T47D (cell line): ENCODE measurements around the gene MAD1L1.

Experiments used
- DNase-seq, 2 experiments: peaks; one replicate each; pipeline versions ENCODE4 v3.0.0 to v3.0.0-alpha.2; 2011 to 2012; ENCODE audit warnings: low read depth in 1 of 2, low spot score in 1 of 2
- JUND ChIP-seq: IDR thresholded peaks from 2 replicates; pipeline ENCODE4 v1.6.1; 2012; ENCODE audit warnings: low read depth
- in situ Hi-C: cut with HindIII; loops from 2 replicates; pipeline ENCODE4 v1.10.0; 2016; ENCODE audit warnings: low sequenced_read_pairs, low pct_unique_long_range_greater_than_20kb

Gene MAD1L1

DNA sequence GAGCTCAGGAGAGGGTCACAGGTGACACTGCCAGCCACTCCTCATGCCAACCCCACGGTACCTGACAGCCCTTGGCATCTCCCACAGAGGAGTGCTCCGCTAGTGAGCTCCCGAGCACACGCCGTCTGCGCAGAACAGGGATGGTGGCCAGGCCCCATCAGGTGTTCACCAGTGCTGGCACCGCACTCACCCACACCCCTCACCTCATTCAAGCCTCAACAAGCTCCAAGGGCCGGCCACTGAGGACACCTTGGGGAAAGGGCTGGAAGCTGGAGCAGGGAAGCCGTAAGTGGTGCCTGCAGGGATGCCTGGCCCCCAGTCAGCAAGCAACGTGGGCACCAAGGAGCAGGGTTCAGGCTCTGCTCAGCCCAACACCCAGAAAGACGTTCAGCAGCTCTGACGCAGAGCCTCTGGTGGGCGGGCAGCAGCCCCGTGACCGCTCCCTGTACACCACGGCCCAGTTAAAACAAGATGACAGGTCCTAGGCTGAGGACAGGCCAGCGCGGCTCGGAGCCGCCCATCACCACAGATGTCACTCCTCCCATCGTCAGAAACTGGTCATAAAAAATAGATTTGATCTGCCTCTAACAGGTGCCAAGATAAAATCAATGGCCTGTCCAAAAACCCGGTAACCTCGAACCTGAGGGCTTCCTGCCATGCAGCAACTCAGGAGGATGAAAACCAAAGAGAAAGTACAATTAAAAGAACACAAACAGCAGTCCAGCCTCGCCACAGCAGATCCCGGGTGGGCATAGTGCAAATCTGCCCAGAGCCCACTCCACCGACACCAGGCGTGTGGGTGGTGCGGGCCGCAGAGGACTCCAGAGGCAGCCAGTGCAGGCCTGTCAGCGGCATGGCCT is 275.9 kb downstream of the MAD1L1 start:
- no peak for TF ChIP-seq JUND
- no peak for DNase-seq
- in situ Hi-C loops: no loop called here

DNA sequence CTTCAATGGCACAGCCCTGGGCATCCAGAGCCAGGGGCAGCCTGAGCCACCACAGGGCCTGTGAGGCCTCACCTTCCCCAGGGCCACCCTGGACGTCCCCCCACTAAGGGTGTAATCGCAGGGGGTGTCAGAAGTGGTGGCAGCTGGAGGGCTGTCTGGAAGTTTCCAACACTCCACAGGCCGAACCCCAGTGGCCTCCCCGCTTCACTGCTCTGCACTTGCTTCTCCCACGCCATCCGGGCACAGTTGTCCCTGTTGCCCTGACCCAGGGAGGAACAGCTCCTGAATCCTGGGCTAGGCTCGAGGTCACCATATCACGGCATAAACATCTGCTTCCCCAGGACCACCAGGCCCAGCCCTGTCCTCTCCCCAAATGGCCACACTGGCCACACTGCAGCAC is 276.6 kb downstream of the MAD1L1 start:
- DNase-seq: no peak
- in situ Hi-C loops: no loop called here
- TF ChIP-seq JUND: no peak

DNA sequence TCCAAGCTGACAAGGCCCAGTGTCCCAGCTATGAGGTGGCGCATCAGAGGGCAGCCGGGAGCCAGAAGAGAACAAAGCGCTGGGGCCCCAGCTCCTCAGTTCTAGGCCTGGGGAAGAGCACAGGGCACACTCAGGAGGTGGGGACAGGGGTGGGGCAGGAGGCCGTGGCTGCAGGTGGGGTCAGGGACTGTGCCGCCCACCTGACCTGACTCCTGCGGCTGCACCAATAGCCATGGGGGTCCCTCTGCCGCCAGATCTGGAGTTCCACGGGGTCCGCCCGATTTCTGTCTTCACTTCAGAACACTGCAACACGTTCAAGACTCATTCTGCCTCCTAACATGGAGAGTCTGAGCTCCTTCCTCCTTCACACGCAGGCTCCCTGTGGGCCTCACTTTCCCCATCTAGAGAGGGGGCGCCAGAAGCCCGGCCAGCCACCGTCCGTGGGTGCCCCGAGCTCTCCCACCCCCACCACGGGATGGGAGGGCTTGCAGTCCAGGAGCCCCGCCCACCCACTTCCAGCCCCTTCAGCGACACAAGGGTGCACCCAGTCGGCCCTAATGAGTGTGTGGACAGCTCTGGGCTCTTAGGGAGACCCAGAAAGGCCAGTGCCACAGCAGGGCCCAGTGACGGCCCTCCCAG is 278.3 kb downstream of the MAD1L1 start:
- in situ Hi-C loops: no loop called here
- no peak for DNase-seq
- TF ChIP-seq JUND: no peak

DNA sequence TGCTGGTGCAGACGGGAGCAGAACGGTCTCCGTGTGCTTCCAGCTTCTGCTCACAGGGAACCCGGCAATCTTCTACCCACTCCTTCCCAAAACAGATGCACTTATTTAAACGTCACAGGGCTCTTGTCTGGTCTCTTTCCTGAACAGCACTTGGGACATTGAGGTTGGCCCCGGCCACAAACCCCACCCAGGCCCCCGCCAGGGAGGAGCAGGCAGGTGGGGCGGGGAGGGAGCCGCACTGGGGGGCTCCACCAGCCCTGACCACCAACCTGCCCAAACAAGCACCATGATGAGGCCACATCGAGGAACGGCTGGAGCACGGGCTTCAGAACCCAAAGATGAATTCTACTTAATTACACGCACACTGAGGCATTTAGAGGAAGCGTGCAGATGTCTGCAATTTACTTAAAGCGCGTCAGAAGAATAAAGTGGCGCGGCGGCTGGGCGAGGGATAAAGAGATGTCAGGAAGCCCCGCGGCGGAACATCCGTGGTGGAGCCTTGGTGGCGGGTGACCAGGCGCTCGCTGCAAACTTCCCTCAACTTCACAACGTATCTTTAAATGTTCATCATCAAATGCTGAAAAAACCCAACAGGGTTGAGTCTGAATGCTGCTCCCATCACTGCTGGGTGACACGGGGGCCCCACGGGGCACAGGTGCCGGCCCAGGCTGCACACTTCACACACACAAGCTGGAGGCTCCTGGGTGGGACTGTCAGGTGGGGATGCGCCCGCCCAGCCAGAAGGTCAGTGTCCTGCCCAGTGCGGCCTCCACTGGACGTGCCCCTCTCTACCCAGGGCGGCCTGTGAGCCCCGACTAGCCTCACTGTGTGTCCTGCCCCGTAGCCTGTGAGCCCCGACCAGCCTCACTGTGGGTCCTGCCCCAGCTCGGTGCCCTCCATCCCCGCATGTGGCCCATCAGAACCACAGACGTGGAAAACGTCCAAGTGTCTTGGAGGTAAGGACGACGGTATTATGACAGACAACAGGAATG is 279.2 kb downstream of the MAD1L1 start:
- no peak for DNase-seq
- no peak for TF ChIP-seq JUND
- in situ Hi-C loops: no loop called here

DNA sequence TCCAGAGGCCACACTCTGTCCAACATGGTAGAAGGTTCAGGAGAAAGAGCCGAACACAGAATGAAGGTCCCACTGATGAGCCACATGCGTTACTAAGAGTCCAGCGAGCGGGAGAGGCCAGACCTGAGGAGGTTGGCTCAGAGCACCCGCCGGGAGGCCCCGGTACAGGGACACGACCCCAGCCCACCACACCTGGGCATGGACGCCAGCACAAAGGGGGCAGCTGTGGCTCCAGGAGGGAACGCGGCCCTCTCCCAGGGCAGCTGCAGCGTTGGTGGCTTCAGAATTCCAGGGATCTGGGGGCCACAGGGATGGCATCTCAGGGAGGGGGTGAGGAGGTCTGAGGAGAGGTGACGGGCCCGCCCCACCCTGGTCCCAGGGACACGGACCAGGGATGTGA is 280.0 kb downstream of the MAD1L1 start:
- in situ Hi-C loops: no loop called here
- TF ChIP-seq JUND: no peak
- DNase-seq: no peak

DNA sequence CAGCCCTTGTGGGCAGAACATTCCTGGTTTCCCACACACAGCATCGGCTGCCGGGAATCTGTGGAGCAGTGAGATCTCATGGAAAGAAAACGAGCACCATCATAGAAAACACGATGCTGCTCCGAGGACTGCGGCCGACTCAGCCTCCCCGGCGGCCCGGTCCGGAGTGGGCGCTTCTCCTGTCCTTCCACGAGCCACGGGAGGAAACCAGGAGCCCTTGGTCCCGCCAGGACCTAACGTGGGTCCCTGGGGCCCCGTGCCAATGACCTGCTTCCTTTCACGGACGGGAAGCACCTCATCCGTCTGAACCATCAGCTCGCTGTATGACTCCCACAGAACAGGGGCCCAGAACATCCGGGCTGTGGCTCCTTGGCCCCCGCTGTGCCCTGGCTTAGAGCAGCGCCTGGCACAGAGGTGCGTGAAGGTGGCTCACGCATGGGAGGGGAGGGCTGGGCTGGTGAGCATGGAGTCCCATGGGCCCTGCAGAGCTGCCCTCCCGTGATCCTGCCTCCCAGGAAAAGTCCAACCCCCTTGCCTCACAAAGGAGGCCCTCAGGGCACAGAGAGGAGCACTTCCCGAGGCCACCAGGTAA is 280.5 kb downstream of the MAD1L1 start:
- no peak for TF ChIP-seq JUND
- DNase-seq: no peak
- in situ Hi-C loops: no loop called here

DNA sequence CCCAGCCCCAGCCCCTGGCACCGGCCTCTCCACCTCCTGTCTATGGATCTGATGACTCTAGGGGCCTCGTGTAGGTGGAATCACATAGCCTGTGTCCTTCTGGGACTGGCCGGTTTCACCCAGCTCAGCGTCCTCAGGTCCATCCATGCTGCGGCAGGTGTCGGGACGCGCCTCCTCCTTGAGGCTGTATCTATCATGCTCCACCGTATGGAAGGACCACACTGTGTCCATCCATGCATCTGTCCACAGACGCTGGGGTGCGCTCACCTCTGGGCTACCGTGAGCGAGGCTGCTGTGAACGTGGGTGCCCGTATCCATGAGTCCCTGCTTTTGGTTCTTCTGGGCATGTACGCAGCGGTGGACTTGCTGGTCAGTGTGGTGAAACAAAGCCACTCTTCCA is 281.1 kb downstream of the MAD1L1 start:
- no peak for DNase-seq
- in situ Hi-C loops: no loop called here
- no peak for TF ChIP-seq JUND

DNA sequence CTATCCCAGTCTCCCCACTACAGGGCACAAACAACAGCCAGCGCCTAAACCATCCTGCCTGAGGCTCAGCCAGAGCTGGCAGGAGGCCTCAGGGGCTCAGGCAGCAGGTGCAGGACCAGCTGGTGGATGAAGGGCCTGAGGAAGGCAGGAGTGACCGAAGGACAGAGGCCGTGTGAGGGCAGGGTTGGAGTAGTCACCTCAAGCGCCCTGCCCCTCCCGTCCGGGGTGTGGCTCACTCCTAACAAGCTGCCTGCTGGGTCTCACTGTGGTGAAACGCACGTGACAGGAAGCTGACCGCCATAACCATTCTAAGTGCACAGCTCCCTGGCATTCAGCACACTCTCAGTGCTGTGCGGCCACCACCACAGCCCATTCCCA is 281.6 kb downstream of the MAD1L1 start:
- TF ChIP-seq JUND: no peak
- in situ Hi-C loops: no loop called here
- no peak for DNase-seq

DNA sequence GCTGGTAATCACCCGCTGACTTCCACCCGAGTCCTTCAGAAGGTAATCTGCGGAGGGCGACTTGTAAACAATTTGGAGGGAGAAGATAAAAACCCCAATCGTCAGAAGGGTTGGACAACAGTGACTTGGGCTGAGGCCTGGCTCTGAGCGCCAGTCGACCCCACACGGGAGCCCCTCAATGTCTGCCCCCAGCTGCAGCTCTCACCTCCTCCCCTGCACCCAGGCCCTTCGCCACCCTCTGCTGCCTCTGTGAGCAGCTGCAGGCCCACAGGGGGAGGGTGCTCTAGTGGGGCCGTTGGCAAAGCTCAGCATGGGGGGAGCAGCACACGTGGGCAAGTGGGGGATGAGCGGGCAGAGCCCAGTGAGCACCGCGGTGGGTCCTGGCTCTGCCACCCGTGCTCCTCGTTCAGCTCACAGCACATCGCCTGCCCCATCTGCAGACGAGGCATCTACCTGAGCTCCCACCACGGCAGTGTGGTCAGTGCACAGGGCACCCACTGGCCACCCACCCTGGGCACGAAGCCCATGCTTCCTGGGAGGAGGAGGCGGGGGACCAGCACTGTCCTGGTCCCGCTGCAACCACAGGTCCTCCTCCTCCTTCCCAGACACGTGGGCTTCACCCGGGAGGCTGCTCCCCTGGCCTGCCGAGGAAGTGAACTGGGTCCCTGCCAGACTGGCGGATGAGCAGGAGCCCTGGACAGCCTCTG is 282.1 kb downstream of the MAD1L1 start:
- no peak for TF ChIP-seq JUND
- in situ Hi-C loops: no loop called here

DNA sequence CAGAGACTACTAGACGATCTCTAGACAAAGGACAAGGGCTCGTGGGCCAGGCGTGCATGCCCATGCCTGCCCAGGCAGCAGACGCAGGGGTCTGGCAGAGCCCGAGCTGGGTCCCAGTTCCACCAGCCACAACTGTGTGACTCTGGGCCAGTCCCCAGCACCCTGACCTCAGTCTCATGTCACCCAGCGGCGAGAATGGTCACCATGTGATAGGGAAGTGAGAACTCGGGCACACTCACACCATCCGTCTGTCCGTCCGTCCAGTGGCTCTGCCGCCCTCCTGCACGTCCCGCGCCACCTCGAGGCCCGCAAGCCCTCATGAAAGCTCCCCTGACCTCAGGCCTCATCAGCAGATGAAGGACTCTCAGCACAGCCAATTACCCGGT is 282.7 kb downstream of the MAD1L1 start:
- no peak for TF ChIP-seq JUND
- DNase-seq: no peak
- in situ Hi-C loops: no loop called here

More for the DNA sequence above, 282.1 kb downstream of the MAD1L1 start:
- DNase-seq: no peak

DNA sequence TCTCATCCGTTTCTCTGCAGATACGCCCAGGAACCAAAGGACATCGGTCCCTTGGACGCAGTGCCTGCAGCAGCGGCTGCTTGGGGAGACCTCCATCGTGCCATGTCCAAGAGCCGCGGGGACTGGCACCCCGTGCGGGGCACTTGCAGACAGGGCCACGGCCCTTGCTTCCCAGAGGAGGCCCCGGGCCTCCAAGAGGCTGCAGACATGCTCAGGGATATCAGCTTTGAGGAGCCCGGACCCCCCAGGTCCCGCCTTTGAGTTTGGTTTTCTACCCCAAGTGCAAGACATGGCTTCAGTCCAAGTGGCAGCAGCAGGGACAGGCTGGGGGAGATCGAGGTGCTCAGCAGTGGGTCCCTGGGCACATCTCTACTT is 283.1 kb downstream of the MAD1L1 start:
- DNase-seq: no peak
- TF ChIP-seq JUND: no peak
- in situ Hi-C loops: no loop called here
